Smooth muscle cell (in vitro differentiated cells): Measurements from ENCODE around the gene FAM20B. TPM values are rescaled to one million over a fixed set of nuclear protein-coding genes. Genes with fewer than 3 reads are reported as not detected.

Experiments
- DNase-seq: peaks from one replicate; lab custom pipeline; 2025; ENCODE audit not compliant: unreplicated experiment; lab: John Stamatoyannopoulos, UW
- H2AFZ ChIP-seq: fragments of 200-600 bp; sonication (generic); 2 replicates; pipeline ENCODE4 v1.6.0; 2016; ENCODE audit warnings: antibody characterized with exemption, low read depth, mild to moderate bottlenecking
- H3F3A ChIP-seq: fragments of 200-600 bp; sonication (generic); 2 replicates; pipeline ENCODE4 v1.6.0; 2017; ENCODE audit warnings: antibody characterized with exemption, low read depth
- H3K27ac ChIP-seq: fragments of 200-600 bp; sonication (generic); 2 replicates; pipeline ENCODE4 v1.5.1; 2016; ENCODE audit warnings: low read depth, mild to moderate bottlenecking
- H3K27me3 ChIP-seq: fragments of 200-600 bp; sonication (generic); 2 replicates; pipeline ENCODE4 v1.6.1; 2016; ENCODE audit warnings: low read depth, mild to moderate bottlenecking
- H3K36me3 ChIP-seq: fragments of 200-600 bp; sonication (generic); 2 replicates; pipeline ENCODE4 v1.5.1; 2016; ENCODE audit warnings: low read depth
- H3K4me1 ChIP-seq: fragments of 200-600 bp; sonication (generic); 2 replicates; pipeline ENCODE4 v1.5.1; 2016; ENCODE audit warnings: low read depth
- H3K4me2 ChIP-seq: fragments of 200-600 bp; sonication (generic); 2 replicates; pipeline ENCODE4 v1.6.0; 2016; ENCODE audit warnings: mild to moderate bottlenecking
- H3K4me3 ChIP-seq: fragments of 200-600 bp; sonication (generic); 2 replicates; pipeline ENCODE4 v1.5.1; 2016; ENCODE audit warnings: mild to moderate bottlenecking
- H3K79me2 ChIP-seq: fragments of 200-600 bp; sonication (generic); 2 replicates; pipeline ENCODE4 v1.6.0; 2016; ENCODE audit warnings: low read depth, mild to moderate bottlenecking
- H3K9ac ChIP-seq: fragments of 200-600 bp; sonication (generic); 2 replicates; pipeline ENCODE4 v1.6.0; 2016; ENCODE audit warnings: low read depth
- H3K9me3 ChIP-seq: fragments of 200-600 bp; sonication (generic); replicated peaks from 2 replicates; pipeline ENCODE4 v1.5.1; 2016; ENCODE audit warnings: low read depth
- H4K20me1 ChIP-seq: fragments of 200-600 bp; sonication (generic); 2 replicates; pipeline ENCODE4 v1.6.0; 2016; ENCODE audit warnings: low read depth
- WGBS: methylation state at CpG from one replicate; pipeline ENCODE4 v1.1.7; 2016; ENCODE audit warnings: low lambda C conversion rate; 5-methylcytosine and 5-hydroxymethylcytosine counted together
- polyA plus RNA-seq: library from polyadenylated mRNA; unstranded; fragments of >200 nt; fragmentation: Nextera tagmentation; extraction: Ambion mirVana; gene quantifications from 2 replicates; pipeline ENCODE4 v1.2.1, GENCODE V29; 2016
- total RNA-seq: library from RNA; depleted of rRNA; stranded (reverse); fragments of >200 nt; gene quantifications from 2 replicates; pipeline ENCODE4 v1.2.3, GENCODE V29; 2014
- TF ChIP-seq, protein P1 (sequence below): fragments of 200-600 bp; sonication (generic); IDR thresholded peaks from 2 replicates; pipeline ENCODE4 v1.5.1; 2017; ENCODE audit warnings: borderline replicate concordance, mild to moderate bottlenecking, antibody characterized with exemption; ENCODE audit not compliant: insufficient read depth, poor library complexity, severe bottlenecking

Gene FAM20B
- total and polyA plus RNA-seq, 2 experiments from 2014 or later: 7.8 to 21.1 TPM

DNA sequence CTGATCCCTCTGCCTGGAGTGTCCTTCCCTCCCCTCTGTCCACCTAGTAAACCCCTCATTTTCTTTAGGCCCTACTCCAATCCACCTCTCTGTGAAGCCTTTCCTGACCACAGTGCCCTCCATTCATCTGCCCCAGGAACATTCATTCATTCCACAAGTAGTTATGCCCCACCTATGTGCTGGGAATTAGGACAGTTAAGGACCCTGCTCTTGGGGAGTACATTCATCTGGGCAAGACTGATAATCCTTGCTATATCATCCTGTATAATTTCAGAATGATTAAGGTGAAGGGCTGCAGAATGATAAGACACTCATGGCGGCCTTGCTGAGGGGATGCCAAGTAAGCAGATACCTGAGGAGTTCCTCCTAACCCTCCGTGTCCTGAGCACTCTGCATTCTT, 10.3 kb upstream of the FAM20B start:
- Histone ChIP-seq H3K9me3 (no peaks in the 10 kb centered on the region), H3K36me3 (no peaks in the 10 kb centered on the region), H3K79me2 (no peaks in the 10 kb centered on the region), H3K4me1 (no peaks in the 10 kb centered on the region), H3K27me3 (no peaks in the 10 kb centered on the region), H2AFZ (no peak overlapping the region), H3K27ac (no peak overlapping the region), H3K4me2 (no peak overlapping the region), H3F3A (peaks cover 7% of the 10 kb centered on the region), H3K9ac (no peak overlapping the region), H4K20me1 (no peaks in the 10 kb centered on the region), H3K4me3 (no peak overlapping the region)
- TF ChIP-seq, protein P1, sequence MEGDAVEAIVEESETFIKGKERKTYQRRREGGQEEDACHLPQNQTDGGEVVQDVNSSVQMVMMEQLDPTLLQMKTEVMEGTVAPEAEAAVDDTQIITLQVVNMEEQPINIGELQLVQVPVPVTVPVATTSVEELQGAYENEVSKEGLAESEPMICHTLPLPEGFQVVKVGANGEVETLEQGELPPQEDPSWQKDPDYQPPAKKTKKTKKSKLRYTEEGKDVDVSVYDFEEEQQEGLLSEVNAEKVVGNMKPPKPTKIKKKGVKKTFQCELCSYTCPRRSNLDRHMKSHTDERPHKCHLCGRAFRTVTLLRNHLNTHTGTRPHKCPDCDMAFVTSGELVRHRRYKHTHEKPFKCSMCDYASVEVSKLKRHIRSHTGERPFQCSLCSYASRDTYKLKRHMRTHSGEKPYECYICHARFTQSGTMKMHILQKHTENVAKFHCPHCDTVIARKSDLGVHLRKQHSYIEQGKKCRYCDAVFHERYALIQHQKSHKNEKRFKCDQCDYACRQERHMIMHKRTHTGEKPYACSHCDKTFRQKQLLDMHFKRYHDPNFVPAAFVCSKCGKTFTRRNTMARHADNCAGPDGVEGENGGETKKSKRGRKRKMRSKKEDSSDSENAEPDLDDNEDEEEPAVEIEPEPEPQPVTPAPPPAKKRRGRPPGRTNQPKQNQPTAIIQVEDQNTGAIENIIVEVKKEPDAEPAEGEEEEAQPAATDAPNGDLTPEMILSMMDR: no peak
- WGBS: 87% methylated on average over 2 of the region's 2 CpGs
- no peak for DNase-seq

DNA sequence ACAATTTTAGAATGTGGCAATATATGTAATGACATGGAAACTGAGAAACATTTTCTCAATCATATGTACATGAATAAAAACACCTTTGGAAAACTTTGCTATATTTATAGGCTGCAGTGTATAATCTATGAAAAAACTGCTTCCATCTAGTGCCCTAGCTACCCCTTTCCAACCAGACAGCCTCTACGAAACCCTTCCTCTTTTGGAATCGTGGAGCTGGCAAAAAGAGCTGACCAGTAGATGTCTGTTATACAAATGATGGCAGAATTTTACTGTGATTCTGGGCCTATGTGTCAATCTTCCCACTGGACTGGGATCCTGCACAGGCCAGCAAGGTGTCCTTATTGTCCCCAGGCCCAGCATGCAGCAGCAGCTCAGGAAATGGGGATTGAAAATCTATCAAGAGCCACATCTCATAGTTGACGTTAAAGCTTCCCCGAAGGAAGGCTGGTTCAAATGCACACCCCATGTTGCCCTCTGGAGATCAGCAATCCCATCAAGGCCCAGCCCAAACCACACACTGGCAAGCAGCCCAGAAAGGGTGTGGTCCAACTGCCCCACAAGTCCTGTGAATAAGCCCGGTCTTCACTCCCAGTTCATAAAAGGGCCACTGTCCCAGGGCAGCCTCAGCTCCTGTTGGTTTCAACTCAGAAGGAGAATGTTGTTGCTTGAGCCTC, 8.8 kb upstream of the FAM20B start:
- no peaks in the 10 kb centered on the region for H3K27me3 ChIP-seq
- H3K9me3 ChIP-seq: no peaks in the 10 kb centered on the region
- H3K79me2 ChIP-seq: no peaks in the 10 kb centered on the region
- no peaks in the 10 kb centered on the region for H4K20me1 ChIP-seq
- H3F3A ChIP-seq: peaks cover 7% of the 10 kb centered on the region
- H3K4me2 ChIP-seq: peak overlapping the region; percentile 69
- H3K4me1 ChIP-seq: no peaks in the 10 kb centered on the region
- no peak overlapping the region for H3K4me3 ChIP-seq
- peak overlapping the region; percentile 16 for H2AFZ ChIP-seq
- TF ChIP-seq, protein P1: no peak
- peak; percentile 15 for DNase-seq
- WGBS: 46% methylated on average over 5 of the region's 5 CpGs
- no peak overlapping the region for H3K9ac ChIP-seq
- no peak overlapping the region for H3K27ac ChIP-seq
- no peaks in the 10 kb centered on the region for H3K36me3 ChIP-seq

DNA sequence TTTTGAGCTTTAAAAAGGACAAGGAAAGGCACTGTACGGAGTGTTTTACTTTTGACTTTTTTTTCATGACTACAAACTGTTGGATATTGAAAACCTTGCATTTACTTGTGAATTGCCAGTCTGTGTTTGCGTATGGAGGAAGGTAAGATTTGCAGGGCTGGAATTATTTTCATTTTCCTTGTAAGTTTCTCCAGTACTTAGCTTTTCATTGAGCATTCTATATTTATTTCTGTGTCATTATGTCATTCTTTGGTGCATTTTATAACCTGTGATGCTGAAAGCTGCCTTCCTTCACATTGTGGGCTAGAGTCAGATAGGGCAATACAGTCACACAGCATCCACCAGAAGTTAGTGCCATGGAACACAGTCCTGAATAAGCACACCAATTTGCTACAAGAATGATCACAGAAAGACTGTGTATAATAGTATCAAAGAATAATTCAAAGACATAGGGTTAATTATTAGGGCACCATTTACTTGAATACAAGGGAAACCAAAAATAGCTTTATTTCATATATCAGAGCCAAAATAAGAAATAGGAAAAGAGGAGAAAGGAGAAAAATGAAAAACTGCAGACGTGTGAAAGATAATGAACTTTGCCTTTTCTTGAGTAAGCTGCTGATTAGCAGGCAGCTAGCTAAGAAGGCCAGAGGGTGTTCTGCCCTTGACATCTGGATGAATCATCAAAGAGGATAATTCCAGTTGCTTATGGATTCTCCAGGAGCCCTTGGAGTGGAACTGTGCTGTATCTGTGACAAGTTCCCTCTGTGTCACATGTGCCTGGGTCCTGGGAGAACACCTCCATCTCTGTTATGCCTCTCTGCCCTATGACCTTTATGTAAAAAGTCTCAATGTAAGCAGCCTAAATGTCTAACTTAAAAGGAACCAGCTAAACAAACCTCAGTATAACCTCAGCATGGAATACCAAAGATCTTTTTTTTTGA, 8.0 kb upstream of the FAM20B start:
- H3K9ac ChIP-seq: no peak overlapping the region
- 42% methylated on average over 3 of the region's 3 CpGs for WGBS
- no peaks in the 10 kb centered on the region for H3K27me3 ChIP-seq
- H3K79me2 ChIP-seq: no peaks in the 10 kb centered on the region
- H3K36me3 ChIP-seq: no peaks in the 10 kb centered on the region
- H3K4me3 ChIP-seq: no peak overlapping the region
- no peak for DNase-seq
- H3K9me3 ChIP-seq: no peaks in the 10 kb centered on the region
- H3K4me2 ChIP-seq: peak overlapping the region; percentile 69
- H4K20me1 ChIP-seq: no peaks in the 10 kb centered on the region
- peak overlapping the region; percentile 20 for H3K27ac ChIP-seq
- TF ChIP-seq, protein P1: no peak
- H3K4me1 ChIP-seq: no peaks in the 10 kb centered on the region
- H2AFZ ChIP-seq: no peak overlapping the region
- H3F3A ChIP-seq: peaks cover 7% of the 10 kb centered on the region
